HG03045 (cell line): ENCODE results near the gene CALD1.

Source experiments
- ATAC-seq: cut with Tn5 transposase; IDR thresholded peaks from one replicate; pipeline ENCODE4 v1.9.1; 2021; ENCODE audit warnings: mild to moderate bottlenecking, moderate library complexity; ENCODE audit not compliant: unreplicated experiment

The CALD1 gene

DNA sequence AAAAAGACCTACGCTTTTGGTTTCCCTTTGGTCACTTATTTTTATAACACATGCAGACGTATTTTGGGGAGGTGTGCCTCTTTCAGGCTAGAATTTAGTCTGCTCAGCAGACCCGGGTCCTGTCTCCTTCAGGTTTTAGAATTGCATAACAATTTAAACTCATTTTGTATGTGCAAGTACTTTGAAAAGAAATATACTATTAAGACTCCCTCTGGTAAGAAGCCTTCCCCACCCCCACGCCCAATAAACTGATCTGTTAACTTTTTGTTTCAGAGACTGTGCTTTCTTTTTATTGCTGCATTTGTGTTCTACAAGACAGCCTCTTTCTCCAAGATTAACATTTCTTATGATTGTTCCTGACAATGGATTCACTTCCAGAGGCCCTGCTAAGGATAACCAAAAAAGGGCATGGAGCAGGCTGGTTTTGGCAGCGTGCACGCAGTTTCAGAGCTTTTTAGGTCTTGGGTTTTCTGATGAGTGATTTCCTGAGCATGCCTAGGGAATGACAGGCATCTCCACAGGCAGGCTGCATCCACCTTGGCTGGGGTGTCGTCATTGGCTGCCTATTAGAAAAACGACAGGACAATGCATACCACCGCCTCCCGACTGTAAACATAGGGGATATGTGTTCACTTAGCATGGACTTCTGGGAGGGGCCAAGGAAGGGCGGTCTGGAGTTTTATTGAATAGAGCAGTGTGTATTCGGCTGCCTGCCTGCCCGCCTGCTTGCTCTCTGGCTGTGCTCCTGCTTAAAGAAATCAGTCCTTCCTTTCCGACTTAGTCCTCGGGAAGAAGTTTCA, at the start of gene CALD1:
CALD1 (plus strand) TSS at position 694 of the 800 bp plus-strand sequence. CDS start 88,100 bp downstream, outside the sequence.
- ATAC-seq = no peak

DNA sequence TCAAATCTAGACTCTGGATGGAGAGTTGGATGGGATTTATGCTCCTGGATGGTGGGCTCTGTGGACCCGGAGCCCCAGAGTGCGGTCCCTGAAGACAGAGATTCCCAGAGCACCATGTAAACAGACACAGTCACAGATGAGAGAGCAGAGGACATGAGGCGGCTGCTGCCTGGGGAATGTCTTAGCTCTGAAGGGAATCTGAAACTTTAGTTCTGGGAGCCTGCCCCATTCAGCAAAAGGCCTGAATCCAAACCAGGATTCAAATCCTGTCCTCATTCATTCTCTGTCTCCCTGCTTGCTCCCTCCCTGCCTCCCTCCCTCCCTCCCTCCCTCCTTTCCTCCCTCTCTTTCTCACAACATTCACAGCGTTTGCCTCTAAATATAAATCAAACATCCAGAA, 49.5 kb upstream of the CALD1 start:
- no peak for ATAC-seq

- no peak for ATAC-seq
Observed at GRCh38 chr7:134730411-134730829, 49.0 kb upstream of the CALD1 start.

DNA sequence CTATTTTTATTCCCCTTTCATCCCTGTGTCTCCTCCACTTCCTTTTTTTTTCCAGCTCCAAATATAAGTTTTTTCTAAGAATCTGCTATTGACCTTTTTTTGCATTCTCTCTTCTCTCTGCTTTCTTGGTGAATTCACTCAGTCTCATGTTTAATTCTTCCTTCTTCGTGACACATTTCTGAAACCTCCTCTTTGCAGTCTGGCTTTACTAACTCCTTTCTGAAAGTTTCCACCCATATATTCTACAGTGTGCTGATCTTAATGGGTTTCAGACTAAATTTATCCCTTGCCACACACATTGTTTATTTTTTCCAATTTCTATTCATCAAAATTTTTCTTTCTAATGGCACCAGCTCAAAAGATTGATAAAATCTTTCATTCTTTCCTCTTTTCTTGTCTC, 47.8 kb upstream of the CALD1 start:
- no peak for ATAC-seq

GRCh38 chr7:134732728-134733127, 46.7 kb upstream of the CALD1 start:
- no peak for ATAC-seq

GRCh38 chr7:134736381-134736780, 43.1 kb upstream of the CALD1 start:
- no peak for ATAC-seq

DNA sequence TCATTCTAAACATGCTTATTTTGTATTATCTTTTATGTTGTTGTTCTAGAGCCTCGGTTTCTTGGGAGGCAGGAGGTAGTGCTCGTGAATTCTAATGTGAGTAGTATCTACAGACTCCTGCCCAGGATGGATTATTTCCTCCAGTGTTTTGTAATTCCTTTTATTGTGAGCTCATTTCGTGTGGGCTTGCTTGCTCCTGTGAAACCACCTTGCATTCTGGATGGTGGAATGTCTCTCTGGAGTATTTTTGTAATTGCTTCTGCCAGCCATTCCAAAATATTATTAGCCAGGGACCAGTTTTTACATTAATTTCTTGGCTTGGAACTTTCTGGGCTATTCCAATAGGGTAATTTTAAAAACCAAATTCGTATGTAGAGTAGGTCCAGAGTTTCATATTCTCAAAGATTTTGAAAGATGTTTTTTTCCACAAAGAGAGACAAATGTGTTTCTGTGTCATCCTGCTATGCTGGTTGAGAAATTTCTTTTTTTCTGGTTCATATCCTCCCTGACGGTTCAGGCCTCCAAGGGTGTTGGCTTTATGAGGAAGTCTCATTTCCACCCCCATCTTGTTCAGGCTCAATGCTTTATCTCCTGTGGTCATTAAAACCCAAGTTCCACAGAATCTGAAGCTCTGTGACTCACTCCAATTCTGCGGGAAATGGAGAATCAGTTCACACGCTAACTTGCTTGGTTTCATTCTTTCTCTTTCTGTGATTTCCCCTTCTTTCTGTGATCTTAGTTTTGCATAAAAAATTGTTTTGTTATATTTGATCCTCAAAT, 41.7 kb upstream of the CALD1 start:
- no peak for ATAC-seq

DNA sequence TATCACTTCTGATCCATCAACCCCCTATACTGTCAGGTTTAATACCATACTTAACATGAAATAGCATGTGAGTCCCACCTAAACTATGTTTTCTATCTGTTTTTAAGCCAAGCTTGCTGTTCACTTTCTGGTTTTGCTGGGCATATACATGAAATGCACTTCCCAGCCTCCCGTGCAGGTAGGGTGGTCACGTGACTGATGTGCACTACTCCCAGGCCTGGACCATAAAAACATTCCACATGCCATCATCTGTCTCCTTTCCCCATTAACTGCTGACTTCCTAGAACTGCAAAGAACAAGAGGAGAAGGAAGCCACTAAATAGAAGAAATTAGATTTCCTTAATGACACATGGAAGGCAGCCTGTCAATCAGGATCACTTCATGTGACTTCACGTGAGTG, 40.1 kb upstream of the CALD1 start:
- no peak for ATAC-seq

- no peak for ATAC-seq
Observed at GRCh38 chr7:134740376-134740775, 39.1 kb upstream of the CALD1 start.

GRCh38 chr7:134741907-134742635, 37.4 kb upstream of the CALD1 start:
- no peak for ATAC-seq

DNA sequence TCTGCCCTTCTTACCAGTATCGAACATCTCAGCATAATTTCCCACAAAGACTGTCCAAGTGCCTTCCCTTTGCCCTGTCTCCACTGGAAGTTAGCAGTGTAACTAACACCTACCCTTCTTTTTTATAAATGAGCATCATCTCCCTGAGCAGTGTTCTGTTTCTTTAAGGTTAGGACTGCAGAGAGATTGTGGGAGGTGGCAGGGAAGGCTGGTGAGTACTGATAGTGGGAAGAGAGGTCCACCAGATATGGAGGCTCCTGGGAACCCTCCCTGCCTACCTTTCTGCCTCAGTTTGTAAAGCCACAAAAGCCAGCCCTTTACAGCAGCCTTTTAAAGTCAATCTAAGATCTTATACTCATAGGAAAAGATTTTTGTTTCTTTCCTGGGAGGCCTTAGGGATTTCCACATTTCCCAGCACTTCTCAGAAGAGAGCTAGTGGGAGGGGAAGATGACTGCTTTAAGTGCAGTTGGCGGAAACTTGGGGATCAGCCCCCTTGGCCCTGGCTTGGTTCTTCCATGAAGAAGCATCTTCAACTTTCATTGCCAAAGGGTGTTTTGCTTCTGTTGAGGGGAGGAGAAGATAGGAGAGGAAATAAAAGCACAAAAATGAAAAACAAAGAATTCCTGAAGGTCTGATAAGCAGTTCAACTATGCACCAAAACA, 36.6 kb upstream of the CALD1 start:
- no peak for ATAC-seq

DNA sequence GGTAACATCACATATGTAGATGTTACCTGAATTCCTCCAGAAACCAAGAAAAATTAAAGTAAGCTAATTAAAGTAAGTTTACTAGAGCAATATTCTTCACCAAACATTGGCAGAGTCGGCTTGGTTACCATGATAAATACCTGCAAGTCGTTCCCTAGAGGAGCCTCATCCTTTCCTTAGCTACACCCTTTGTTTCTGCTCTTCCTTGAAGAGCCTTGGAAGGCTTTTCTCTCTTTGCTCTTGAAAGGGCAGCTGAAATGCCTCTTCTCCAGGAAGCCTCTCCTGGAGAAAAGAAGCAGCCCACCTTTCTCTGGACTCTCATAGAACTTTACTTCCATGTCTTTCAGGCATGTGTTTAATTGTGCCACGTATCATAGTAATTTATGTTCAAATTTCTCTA, 34.9 kb upstream of the CALD1 start:
- ATAC-seq = no peak

GRCh38 chr7:134747326-134747725, 32.1 kb upstream of the CALD1 start:
- ATAC-seq = no peak

GRCh38 chr7:134750083-134751062, 29.1 kb upstream of the CALD1 start:
- peak; percentile 67 for ATAC-seq

- no peak for ATAC-seq
Observed at GRCh38 chr7:134752006-134752760, 27.3 kb upstream of the CALD1 start.

DNA sequence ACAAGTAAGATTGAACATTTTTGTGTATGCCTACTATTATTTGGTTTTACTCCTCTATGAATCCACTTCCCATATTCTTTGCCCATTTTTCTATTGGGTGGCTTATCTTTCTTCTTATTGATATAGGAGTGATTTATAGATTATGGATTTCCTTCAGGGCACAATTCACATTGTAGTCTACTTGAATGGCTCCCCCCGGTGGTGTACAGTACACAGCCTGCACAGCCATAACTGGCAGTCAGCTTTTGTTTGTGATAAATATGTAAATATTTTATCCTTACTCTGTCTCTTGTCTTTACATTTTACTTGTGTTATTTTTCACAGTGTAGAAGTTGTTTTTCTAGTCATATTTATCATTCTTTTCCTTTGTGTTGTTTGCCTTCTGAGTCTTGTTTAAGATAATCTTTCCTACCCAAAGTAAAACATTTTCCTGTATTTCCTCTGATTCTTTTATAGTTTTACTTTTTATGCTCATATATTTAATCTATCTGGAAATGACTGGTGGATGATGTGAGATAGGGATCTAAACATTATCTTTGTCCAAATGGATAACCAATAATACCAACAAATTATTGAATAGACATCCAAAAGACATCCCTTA, 23.9 kb upstream of the CALD1 start:
- ATAC-seq = no peak

GRCh38 chr7:134757938-134758337, 21.5 kb upstream of the CALD1 start:
- no peak for ATAC-seq

DNA sequence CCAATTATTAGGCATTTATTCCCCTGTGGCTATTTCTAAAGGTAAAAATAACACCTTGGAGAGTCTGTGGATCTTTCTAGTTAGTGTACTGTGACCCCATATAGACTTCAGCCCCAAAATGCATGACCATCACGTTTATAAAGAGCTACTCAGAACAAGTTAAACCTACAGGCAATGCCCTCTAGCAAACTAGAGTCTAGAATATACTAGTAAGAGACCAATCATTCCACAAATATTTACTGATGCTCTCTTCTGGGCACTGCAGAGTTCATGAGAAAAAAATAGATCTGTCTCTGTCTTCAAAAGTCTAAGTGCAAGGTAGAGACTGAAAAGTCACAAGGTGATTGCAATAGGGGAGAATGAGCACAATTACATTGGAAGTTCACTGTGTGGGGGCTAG, 20.5 kb upstream of the CALD1 start:
- ATAC-seq = no peak

DNA sequence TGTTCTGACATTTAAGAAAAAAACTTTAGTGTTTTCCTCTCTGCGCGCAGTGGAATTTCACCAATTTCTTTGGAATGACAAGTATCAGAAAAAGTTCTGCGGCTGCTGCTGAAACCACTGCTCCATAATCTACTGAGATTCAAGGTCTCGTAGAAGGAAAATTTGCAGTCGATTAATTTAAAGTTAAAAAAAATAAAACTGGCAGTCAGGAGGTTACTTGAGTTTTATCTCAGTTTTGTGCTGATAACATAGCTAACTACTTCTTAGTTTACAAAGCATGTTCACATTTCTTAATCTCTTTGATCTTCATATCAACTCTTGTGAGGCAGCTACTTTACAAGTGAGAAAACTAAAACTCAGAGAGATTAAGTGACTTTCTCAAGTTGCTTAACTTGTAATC, 18.2 kb upstream of the CALD1 start:
- ATAC-seq = no peak
